HCT116 (cell line): Measurements from ENCODE around the gene SLC7A10.

Experiments
- CEBPB ChIP-seq: IDR thresholded peaks from 2 replicates; pipeline ENCODE4 v1.6.1; 2012; ENCODE audit warnings: low read depth
- EGR1 ChIP-seq: IDR thresholded peaks from 2 replicates; pipeline ENCODE4 v1.6.1; 2012; ENCODE audit warnings: low read depth
- EZH2 ChIP-seq: fragments of 200-600 bp; sonication (generic); IDR thresholded peaks from 2 replicates; pipeline ENCODE4 v1.6.1; 2017; ENCODE audit warnings: antibody characterized with exemption, mixed run types
- EZH2phosphoT487 ChIP-seq: fragments of 200-600 bp; IDR thresholded peaks from 2 replicates; pipeline ENCODE4 v1.6.1; 2018; ENCODE audit warnings: antibody characterized with exemption, borderline replicate concordance
- FOSL1 ChIP-seq: IDR thresholded peaks from 2 replicates; pipeline ENCODE4 v1.6.1; 2012; ENCODE audit warnings: low read depth
- JUND ChIP-seq: IDR thresholded peaks from 2 replicates; pipeline ENCODE4 v1.6.1; 2012
- POLR2A ChIP-seq: IDR thresholded peaks from 2 replicates; pipeline ENCODE4 v1.7.0; 2011; ENCODE audit warnings: borderline replicate concordance; ENCODE audit not compliant: insufficient read depth, insufficient read length; ENCODE audit errors: extremely low read depth
- POLR2AphosphoS5 ChIP-seq: IDR thresholded peaks from 2 replicates; pipeline ENCODE4 v1.6.1; 2011; ENCODE audit warnings: mild to moderate bottlenecking, low read depth, low read length, moderate library complexity
- SP1 ChIP-seq: IDR thresholded peaks from 2 replicates; pipeline ENCODE4 v1.6.1; 2012; ENCODE audit warnings: low read depth
- TCF7L2 ChIP-seq: IDR thresholded peaks from 2 replicates; pipeline ENCODE4 v1.7.0; 2011; ENCODE audit warnings: borderline replicate concordance, inconsistent platforms; ENCODE audit not compliant: insufficient read depth, insufficient read length; ENCODE audit errors: extremely low read depth
- TF ChIP-seq, protein P1 (sequence below), 3 experiments: fragments of 200-600 bp in 1 of 3; sonication (generic) in 1 of 3; IDR thresholded peaks in 2 of 3; conservative IDR thresholded peaks in 1 of 3; 2 replicates each; pipeline ENCODE4 v1.5.1; 2012 to 2017; ENCODE audit warnings: low read depth in 2 of 3, low read length in 2 of 3, antibody characterized with exemption in 1 of 3, borderline replicate concordance in 1 of 3, control low read depth in 1 of 3, mild to moderate bottlenecking in 1 of 3, mixed read lengths in 1 of 3, mixed run types in 1 of 3, moderate library complexity in 1 of 3; ENCODE audit not compliant: insufficient read depth in 1 of 3
- TF ChIP-seq, protein P2 (sequence below): IDR thresholded peaks from 2 replicates; pipeline ENCODE4 v1.6.1; 2012
- TF ChIP-seq, protein P3 (sequence below): IDR thresholded peaks from 2 replicates; pipeline ENCODE4 v1.6.1; 2012

DNA sequence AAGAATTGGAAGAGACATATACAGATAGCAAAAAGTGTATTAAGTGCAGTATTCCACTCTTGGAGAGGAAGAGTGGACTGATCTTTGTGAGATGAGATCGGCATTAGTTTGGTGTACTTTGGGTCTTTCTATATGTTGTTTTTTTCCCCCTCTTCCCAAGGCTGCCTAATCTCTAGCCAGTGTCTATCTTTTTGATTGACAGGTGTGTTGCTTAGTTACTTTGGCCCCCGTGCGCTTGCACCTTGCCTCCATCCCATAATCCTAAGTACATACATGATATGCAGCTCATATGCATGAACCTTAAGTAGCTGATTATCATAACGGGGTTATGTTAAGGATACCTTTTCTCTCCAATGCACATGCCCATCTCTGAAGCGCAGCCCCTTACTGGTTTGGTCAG, 4.3 kb upstream of the SLC7A10 start:
- TF ChIP-seq, protein P1, sequence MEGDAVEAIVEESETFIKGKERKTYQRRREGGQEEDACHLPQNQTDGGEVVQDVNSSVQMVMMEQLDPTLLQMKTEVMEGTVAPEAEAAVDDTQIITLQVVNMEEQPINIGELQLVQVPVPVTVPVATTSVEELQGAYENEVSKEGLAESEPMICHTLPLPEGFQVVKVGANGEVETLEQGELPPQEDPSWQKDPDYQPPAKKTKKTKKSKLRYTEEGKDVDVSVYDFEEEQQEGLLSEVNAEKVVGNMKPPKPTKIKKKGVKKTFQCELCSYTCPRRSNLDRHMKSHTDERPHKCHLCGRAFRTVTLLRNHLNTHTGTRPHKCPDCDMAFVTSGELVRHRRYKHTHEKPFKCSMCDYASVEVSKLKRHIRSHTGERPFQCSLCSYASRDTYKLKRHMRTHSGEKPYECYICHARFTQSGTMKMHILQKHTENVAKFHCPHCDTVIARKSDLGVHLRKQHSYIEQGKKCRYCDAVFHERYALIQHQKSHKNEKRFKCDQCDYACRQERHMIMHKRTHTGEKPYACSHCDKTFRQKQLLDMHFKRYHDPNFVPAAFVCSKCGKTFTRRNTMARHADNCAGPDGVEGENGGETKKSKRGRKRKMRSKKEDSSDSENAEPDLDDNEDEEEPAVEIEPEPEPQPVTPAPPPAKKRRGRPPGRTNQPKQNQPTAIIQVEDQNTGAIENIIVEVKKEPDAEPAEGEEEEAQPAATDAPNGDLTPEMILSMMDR (IDR thresholded peaks at IDR 0.05 in 2 of 3, conservative IDR thresholded peaks at IDR 0.05 in 1 of 3; ENCODE audit: borderline replicate concordance in 1 of 3, insufficient read depth in 1 of 3, low read depth in 2 of 3, low read length in 2 of 3): no peak
- no peak for TF ChIP-seq JUND
- TF ChIP-seq POLR2AphosphoS5: no peak
- no peak for TF ChIP-seq TCF7L2
- no peak for TF ChIP-seq EZH2phosphoT487
- no peak for TF ChIP-seq FOSL1
- TF ChIP-seq, protein P2, sequence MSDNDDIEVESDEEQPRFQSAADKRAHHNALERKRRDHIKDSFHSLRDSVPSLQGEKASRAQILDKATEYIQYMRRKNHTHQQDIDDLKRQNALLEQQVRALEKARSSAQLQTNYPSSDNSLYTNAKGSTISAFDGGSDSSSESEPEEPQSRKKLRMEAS: no peak
- TF ChIP-seq POLR2A: no peak
- no peak for TF ChIP-seq EGR1
- no peak for TF ChIP-seq SP1
- TF ChIP-seq CEBPB: no peak
- no peak for TF ChIP-seq EZH2
- TF ChIP-seq, protein P3, sequence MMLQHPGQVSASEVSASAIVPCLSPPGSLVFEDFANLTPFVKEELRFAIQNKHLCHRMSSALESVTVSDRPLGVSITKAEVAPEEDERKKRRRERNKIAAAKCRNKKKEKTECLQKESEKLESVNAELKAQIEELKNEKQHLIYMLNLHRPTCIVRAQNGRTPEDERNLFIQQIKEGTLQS: no peak
